ENCODE data around the gene ZNF778. TPM values are rescaled to one million over a fixed set of nuclear protein-coding genes. Genes with fewer than 3 reads are reported as not detected.

ZNF778 gene
- polyA plus RNA-seq, 4 donors: 5.0 to 6.1 (median 5.3) TPM

- DNase-seq (ENCODE audit: low read depth in 4 of 4, low spot score in 3 of 4): no peak
Measured at GRCh38 chr16:89192956-89193575, 24.4 kb upstream of the ZNF778 start.

GRCh38 chr16:89193576-89194293 is 23.8 kb upstream of the ZNF778 start:
- DNase-seq (ENCODE audit: low read depth in 4 of 4, low spot score in 3 of 4): no peak

GRCh38 chr16:89194340-89195311 is 22.9 kb upstream of the ZNF778 start:
- DNase-seq (ENCODE audit: low read depth in 4 of 4, low spot score in 3 of 4): no peak

- no peak for DNase-seq (ENCODE audit: low read depth in 4 of 4, low spot score in 3 of 4)
Measured at GRCh38 chr16:89195521-89196171, 21.9 kb upstream of the ZNF778 start.

- DNase-seq (ENCODE audit: low read depth in 4 of 4, low spot score in 3 of 4): no peak
Measured at GRCh38 chr16:89197033-89197632, 20.4 kb upstream of the ZNF778 start.

GRCh38 chr16:89197633-89198416 is 19.7 kb upstream of the ZNF778 start:
- no peak for DNase-seq (ENCODE audit: low read depth in 4 of 4, low spot score in 3 of 4)

GRCh38 chr16:89198417-89199240 is 18.9 kb upstream of the ZNF778 start:
- no peak for DNase-seq (ENCODE audit: low read depth in 4 of 4, low spot score in 3 of 4)

GRCh38 chr16:89199241-89200123 is 18.0 kb upstream of the ZNF778 start:
- DNase-seq (ENCODE audit: low read depth in 4 of 4, low spot score in 3 of 4): no peak

GRCh38 chr16:89200124-89200849 is 17.2 kb upstream of the ZNF778 start, which contains the start of gene SLC22A31:
SLC22A31 (minus strand) TSS chr16:89200537; CDS start chr16:89200501, 36 bp downstream.
- no peak for DNase-seq (ENCODE audit: low read depth in 4 of 4, low spot score in 3 of 4)

- no peak for DNase-seq (ENCODE audit: low read depth in 4 of 4, low spot score in 3 of 4)
Measured at GRCh38 chr16:89200850-89201411, 16.6 kb upstream of the ZNF778 start.

- peak in 2 of 4 donors; percentile 38 to 55 for DNase-seq (ENCODE audit: low read depth in 4 of 4, low spot score in 3 of 4)
Measured at GRCh38 chr16:89201439-89202377, 15.8 kb upstream of the ZNF778 start.

GRCh38 chr16:89202422-89203215 is 14.9 kb upstream of the ZNF778 start:
- DNase-seq (ENCODE audit: low read depth in 4 of 4, low spot score in 3 of 4): no peak

- DNase-seq (ENCODE audit: low read depth in 4 of 4, low spot score in 3 of 4): no peak
Measured at GRCh38 chr16:89207993-89208392, 9.5 kb upstream of the ZNF778 start.

GRCh38 chr16:89209522-89210044 is 7.9 kb upstream of the ZNF778 start:
- DNase-seq (ENCODE audit: low read depth in 4 of 4, low spot score in 3 of 4): no peak
